GM21447 (cell line): ENCODE data around the gene SGPL1.

Experiments used
- ATAC-seq: cut with Tn5 transposase; IDR thresholded peaks from one replicate; pipeline ENCODE4 v1.9.1; 2021; ENCODE audit not compliant: unreplicated experiment

Gene SGPL1

DNA sequence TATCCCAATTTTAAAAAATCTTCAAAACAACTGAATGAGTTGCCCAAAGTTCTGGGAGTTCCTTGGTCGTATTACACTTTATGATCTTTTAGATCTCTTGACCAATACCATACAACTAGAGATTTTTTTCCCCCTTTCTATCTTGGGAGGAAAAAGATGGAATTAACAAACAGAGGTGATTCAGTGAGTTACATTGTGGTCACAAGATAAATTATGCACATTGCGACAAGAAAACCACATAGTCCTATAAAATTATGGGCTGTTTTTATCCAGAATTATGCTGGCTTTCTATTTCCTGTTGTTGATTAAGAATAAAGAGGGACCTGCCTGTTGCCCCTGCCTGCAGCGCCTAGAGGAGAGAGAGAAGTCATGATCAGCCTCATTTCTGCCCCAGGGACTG lies 8.2 kb upstream of the SGPL1 start:
- ATAC-seq = no peak

DNA sequence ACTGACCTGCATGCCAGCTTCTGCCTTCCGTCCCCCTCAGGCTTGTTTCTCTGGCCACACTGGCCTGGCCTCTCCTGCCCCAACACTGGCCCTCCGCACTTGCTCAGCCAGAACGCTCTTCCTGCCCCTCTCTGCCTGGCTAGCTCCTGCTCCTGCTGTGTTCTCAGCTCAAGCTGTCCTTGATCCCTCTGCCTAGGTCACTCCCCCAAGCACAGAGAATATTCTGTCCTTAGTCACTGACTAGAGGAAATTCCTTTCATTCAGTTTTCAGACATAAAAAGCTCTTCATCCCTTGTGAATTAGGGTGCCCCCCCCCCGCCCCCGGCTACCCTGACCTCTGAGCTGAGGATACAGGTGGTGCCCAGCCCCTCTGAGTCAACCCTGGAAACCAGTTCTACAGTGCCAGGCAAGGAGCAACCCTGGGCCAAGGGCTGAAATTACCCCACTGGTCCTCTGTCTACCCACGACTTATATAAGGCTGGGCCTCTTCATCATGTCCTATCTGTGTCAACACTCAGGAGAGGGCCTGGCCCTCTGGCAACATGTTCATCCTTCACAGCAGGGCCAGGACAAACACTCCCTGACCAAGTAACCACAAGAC lies 6.6 kb upstream of the SGPL1 start:
- no peak for ATAC-seq

DNA sequence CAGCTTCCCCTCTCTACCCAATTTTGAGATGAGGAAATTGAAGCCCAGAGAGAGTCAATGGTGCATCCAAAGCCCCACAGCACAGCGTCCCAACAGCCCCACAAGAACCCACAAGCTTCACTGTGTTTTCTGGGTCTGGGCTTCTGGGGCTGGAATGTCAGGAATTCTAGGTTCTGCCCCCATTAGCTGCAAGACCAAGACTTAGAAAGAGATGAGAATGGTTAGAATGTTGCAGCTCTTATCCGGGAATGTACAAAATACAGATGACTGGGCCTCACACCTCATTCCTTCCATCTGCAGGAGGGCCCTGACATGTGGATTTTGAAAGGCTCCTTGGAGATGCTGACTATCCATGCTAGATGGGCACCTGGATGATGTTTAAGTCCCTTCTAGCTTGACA lies 6.0 kb upstream of the SGPL1 start:
- ATAC-seq = no peak

DNA sequence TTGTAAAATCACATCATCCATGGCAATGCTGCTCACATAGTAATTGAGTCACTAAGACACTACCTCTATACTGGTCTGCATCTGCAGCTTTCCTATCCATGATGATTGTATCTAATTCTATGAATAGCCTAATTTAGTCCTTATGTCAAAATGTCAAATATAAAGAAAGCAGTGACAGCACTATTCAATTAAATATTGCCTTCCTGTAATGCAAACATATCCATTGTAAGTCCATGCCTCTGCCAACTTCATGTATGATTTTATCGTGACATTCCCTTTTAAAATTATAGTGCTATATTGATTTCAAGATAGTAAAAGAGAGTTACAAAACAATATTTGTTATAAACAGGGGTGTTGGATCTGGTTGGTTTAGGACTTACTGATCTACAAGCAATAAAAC lies 4.8 kb upstream of the SGPL1 start:
- ATAC-seq = no peak

DNA sequence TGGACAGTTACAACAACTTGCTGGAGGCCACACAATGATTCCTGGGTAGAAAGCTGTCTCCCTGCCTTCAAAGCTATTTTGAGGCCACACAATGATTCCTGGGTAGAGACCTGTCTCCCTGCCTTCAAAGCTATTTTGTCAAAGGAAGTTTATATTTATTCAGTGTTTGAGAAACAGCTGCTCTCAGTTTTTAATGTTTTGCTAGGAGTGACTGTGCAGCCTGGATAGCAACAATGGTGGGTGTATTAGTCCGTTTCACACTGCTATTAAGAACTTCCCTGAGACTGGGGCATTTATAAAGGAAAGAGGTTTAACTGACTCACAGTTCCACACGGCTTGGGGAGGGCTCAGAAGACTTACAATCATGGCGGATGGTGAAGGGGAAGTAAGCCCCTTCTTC lies 3.9 kb upstream of the SGPL1 start:
- no peak for ATAC-seq

DNA sequence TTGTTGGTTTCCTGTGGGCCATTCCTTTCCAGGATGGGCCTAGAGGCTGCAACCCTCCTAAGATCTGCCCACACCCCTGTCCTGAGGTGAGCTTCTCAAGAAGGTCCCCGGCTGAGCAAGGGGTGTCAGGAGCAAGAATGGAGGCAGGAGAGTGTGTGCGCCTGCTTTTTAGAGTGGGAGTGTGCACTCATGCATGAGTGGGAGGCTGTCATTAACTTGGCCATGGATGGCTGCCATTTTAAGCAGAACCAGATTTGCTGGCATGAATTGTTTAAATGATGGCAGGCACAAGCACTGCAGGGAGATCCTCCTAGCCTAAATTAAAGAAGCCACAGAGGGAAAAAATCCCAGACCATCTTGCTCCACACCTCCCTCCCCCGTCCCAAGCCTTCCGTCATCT lies 2.9 kb upstream of the SGPL1 start:
- no peak for ATAC-seq

DNA sequence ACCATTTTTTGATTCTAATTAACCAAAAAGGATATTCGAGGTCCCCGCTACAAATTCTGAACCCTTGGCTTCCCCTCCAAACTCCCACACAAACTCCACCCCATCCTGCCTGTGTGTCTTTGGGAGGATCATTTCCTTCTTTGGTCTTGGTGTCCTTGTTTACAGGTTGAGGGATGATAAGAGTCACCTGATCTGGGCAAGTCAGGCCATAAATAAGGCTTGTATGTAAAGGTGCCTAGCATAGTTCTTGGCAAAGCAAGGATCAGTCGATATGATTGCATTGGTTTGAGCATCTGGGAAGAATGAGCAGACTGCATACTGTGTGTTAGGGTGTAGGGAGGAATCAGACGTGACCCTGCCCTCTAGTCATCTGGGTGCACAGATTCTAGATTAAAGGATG lies 1.6 kb upstream of the SGPL1 start:
- ATAC-seq = no peak

DNA sequence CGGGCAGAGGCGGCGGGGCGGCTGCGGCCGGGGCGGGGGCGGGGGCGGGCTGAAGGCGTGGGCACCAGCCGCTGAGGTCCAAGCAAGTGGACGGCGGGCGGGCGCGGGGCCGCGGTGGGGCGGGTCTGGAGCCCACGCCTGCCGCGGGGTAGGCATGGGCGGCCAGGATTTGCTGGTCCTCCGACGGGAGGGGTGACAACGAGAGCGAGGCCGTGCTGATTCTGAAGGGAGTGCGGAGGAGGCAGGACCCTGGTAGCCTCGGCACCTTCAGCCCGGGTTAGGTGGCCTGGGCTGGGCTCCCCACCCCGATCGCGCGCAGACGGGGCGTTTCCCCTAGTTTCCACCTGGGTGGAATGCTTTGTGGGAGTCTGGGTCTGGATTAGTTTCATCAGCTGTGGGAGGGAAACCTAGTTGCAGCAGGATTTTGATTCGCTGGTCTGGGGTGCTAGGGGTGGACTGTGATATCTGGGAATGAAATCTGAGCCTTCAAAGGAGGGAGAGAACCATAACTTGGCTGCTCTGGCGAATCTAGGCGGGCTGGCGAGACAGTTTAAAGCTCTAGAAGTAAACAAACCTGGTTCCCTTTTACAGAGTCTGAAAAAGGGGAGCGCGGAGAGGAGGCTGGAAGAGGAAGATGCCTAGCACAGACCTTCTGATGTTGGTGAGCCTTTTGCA lies 609 bp downstream of the SGPL1 start:
- ATAC-seq = peak; percentile 31

DNA sequence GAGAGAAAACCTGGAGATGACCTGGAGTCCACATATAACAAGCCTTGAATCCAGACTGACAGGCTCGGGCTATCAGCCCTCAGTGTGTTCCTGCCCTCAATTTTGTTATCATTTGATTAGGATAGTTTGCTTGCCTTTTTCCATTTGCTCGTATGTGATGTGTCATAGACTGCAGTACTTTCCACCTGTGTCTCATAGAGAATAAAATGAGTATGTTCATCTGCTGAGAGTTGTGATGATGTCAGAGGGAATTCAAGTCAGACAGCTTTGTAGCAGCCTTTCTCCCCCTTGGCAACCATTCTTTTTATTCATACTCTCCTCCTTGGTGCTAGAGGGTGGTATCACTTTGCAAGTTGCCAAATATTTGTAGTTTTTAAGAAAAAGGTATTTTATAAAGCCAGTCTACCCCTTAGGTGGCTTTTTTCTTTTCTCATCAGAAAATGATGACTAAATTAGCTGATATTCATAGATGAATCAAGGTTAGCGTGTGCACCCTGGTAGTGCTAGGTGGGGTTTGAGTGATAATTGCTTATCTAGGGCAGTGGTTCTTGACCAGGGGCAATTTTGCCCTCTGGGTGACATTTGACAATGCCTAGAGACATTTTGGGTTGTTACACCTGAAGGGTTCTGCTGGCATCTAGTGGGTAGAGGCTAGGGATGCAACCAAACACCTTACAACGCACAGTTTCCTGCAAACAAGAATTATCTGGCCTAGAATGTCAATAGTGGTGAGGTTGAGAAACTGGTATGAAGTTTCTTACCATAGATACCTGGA lies 5.4 kb downstream of the SGPL1 start:
- ATAC-seq = no peak

DNA sequence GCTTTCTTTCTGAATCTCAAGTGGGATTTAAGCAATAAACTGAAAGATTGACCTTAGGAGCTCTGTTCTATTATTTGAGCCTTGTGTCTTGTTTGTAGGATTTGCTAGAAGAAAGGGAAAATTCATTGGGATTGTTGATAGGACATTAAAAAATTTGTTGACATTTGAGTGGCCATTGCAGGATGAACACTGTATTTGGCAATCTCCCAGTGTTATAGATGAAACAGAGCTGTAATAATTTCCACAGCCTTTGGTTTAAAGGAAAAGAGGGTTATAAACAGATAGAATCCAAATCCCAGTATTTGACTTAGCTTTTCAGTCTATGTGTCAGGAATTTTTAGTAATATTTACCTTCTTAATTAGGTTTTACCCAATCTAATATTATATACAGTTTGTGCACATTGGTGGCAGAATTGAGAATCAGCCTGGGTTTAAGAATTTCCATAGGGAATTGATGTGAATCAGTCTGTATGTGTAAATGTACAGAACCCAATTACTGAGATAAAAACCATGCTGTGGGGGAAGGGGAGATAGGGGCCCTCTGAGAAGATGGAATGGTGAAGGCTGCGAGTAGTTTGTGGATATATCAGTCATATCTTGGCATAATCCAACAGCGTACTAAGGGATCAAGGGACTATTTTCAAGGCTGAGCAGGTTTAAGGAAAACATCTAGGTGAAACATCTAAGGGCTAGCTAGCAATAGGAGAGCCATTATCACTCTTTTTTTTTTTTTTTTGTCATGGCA lies 6.5 kb downstream of the SGPL1 start:
- ATAC-seq = no peak

DNA sequence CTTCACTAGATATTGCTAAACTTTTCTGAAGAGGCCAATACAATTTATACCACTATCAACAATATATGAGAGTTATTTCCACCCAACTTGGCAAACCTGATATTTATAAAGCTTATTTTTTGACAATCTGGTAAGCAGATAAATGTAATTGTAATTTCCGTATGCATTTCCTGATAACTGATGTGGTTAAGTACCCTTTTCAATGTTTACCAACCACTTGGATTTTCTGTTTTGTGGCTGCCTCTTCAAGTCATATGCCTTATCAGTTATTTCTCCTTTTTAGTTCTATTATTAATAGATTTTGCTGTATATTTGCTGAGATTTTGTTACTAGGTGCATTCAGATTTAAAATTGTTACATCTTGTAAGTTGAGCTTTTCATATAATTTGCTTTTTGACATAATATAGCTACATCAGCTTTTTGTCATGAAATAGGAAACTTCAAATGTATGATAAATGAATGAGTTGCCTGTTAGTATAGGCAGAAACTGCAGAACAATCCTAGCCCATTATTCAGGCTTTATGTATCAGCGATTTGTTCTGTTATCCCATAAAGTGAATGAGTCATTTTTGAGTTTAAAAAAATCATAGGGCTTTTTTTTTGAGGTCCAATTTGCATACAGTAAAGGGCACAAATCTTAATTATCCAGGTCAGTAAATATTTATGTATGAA lies 11.5 kb downstream of the SGPL1 start:
- ATAC-seq = no peak

DNA sequence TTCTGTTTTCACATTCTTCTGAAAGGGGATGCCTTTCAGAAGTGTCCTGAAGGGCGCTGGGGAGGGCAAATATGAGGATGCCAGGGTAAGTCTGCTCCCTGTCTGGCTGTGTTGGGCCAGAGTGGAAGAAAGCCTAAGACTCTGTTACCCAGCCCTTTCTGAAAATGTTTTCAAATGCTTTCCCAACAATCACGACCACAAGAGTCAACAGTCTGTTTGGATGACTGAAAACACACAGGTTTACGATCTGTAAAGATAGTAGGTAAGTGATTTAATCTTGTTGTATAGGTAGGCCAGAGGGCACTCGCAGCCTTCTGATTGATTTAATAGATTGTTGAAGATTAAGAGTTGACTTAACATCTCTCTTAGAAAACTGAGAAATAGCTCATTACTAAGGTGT lies 13.2 kb downstream of the SGPL1 start:
- ATAC-seq = no peak

DNA sequence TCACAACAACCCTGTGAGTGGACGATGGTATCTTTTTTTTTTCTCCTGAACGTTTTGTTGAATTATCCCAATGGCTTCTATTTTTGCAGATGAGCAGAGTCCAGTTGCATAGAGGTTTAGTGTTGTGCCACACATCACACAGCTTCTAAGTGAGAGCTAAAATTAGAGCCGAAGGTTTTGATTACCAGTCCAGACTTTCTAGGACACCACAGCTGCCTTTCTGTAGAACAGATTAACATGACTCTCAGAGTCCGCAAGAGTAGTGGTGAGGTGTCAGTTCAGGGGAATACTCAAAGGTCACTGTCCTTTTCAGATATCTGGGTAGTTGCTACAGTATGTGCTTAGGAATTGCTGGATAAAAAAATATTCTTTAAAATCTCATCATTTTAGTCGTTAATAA lies 13.8 kb downstream of the SGPL1 start:
- ATAC-seq = no peak

DNA sequence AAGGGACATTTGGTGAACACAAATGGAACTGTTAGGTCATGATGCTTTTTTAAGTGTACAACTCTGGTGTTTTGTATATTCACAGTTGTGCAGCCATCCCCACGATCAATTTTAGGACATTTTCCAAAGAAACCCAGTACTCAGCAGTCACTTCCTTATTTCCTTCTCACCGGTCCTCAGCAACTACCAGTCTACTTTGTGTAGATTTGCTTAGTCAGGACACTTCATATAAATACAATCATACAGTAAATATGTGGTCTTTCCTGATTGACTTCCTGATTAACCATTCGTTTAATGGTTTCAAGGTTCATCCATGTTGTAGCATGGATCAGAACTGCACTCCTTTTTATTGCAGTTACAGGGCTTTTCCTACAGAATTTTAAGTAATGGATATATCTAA lies 14.4 kb downstream of the SGPL1 start:
- ATAC-seq = no peak

DNA sequence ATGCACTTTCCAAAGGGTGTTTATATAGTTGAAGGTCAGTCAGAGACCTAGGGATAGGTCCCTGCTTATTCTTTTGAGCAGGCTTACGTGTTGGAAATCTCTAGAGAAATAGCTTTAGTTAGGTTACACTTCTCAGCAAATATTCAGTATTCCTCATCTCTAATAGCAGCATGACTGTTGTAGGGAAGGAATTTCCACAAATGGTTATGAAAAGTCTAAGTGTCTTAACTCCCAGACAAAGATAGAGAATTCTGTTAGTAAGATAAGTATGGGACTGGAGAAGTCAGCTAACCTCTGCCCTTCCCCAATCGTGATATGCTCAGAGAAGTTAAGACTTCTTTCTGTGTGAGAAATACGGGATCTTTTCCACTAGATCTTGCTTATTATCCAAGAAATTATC lies 16.5 kb downstream of the SGPL1 start:
- no peak for ATAC-seq

DNA sequence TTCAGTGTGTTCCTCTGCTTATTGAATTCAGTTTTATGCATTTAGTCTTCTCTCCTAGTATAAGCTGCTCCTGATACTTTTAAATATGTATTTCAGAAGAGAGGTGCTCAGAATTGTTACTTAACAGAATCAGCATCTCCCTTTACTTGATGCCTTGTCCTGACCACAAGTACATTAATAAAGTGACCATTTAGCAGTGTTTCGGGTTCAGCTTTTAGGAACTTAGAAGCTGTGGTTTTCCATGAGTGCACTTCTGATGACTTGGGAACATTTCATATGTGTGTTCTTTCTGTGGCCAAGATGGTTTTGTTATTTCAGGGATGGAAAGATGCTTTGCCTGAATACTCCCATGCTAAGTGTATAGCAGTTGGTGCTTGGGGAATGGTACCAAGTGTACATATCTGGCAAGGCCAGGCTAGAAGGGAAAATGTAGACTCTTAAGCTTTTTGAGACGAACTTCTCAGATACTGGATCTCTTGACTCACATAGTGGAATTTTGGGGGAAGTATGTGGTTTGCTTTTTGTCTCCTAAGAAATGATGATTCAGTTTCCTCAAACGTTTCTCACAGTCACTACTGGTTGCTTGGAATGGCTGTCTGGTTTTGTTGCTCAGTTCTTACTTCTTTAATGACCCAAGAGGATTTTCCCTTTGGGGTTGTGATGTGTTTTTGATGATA lies 17.2 kb downstream of the SGPL1 start:
- ATAC-seq = no peak

DNA sequence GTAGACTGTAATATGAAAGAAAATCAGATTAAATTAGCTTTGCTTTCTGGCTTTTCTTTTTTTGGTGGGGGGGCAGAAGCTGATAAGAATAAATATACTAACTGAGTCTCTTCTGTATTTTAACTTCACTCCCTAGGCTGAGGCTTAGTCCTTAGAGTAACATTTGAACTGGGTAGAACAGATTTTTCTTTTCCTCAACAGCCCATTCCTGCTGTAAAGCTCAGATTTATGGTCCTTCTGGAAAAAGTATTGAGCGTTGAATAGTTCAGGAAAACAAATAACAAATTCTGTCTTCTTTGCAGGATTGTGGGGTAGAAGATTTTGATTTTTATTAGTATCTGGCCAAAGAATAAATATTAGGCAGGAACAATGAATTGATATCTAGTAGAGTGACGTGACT lies 17.9 kb downstream of the SGPL1 start:
- no peak for ATAC-seq

DNA sequence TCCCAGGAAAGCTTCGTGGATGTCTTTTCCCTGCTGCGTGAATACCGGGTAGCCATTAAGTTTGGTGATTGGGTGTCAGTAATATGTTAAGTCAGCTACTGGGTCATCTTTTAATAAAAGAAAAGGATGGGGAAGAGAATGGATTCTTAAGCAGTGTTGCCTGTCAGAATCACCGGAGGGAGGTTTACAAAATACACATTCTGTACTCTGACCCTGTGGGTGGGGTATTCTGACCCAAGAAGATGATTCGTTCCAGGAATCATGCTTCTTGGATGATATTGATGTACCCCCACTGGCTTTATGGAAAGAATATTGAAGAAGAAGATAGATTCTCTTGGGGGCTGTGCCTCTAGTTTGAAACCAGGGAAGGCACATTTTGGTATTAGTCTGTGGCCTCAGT lies 18.3 kb downstream of the SGPL1 start:
- no peak for ATAC-seq

DNA sequence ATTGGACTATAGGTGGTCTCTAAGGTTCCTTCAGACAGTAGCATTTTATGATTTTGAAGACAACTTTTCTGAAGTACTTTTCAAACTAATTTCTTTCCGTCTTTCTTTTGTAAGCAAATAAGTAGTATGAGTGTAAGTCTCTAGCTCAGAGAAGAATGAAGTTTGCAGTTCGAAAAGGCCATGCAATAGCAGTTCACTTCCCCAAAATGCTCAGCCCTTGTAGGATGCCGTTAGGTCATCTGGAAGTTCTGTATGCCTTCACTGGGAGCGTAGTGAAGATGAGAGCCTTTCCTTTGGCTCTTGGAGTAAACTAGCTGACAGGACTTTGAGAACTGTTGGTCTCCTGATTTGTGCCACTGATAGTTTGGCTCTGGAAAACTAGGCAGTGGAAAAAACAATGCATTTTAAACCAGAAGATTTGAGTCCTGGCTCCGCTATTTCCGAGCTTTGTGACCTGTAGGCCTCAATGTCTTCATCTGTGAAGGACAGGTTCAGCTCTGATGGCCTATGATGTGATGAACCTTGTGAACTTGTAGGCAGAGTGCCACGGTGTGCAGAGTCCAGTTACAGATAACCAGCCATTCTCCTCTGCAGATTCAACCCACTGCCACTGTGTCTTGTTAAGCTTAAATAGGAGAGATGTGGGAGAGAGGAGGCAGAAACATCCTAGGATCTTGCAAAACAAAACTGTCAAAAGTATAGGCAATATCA lies 18.8 kb downstream of the SGPL1 start:
- ATAC-seq = no peak

DNA sequence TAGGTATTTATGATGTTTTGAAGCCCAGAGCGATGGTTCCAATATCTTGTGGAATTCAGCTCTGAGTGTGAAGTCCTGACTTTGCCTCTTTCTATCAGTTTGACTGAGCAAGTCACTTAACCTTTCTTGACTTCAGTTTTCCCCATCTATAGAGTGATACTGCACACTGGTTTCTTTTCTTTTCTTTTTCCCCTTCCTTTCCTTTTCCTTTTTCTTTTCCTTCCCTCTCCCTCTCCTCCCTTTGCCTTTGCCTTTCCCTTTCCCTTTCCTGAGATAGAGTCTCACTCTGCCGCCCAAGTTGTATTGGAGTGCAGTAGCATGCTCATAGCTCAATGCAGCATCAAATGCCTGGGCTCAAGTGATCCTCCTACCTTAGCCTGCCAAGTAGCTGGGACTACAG lies 20.6 kb downstream of the SGPL1 start:
- ATAC-seq = no peak
